SU-DHL-6 (cell line): ENCODE data around the gene PTGER3.

Experiments
- H2AFZ ChIP-seq: fragments of 200-600 bp; sonication (generic); 2 replicates; pipeline ENCODE4 v1.6.1; 2014; ENCODE audit warnings: low read depth, mild to moderate bottlenecking, moderate library complexity, mixed read lengths, antibody characterized with exemption, low read length; ENCODE audit not compliant: severe bottlenecking
- H3F3A ChIP-seq: fragments of 200-600 bp; shearing (Covaris generic); 2 replicates; pipeline ENCODE4 v1.6.0; 2016; ENCODE audit warnings: antibody characterized with exemption, mild to moderate bottlenecking; ENCODE audit not compliant: insufficient read depth
- H3K27ac ChIP-seq: fragments of 200-600 bp; sonication (generic); 2 replicates; pipeline ENCODE4 v1.5.1; 2016; ENCODE audit warnings: low read depth, mild to moderate bottlenecking, low read length, moderate library complexity, mixed read lengths
- H3K27me3 ChIP-seq: fragments of 200-600 bp; sonication (generic), shearing (Covaris generic); 2 replicates; pipeline ENCODE4 v1.6.0; 2014; ENCODE audit warnings: mild to moderate bottlenecking, low read length
- H3K36me3 ChIP-seq: fragments of 200-600 bp; sonication (generic); 2 replicates; pipeline ENCODE4 v1.6.1; 2014; ENCODE audit warnings: mild to moderate bottlenecking, low read length, mixed read lengths
- H3K4me2 ChIP-seq: fragments of 300-600, 200-600 bp; shearing (Covaris generic), sonication (generic); 2 replicates; pipeline ENCODE4 v1.6.0; 2014; ENCODE audit warnings: low read length, low read depth, mild to moderate bottlenecking; ENCODE audit not compliant: poor library complexity, severe bottlenecking
- H3K4me3 ChIP-seq: fragments of 200-600 bp; sonication (generic); 2 replicates; pipeline ENCODE4 v1.5.1; 2014; ENCODE audit warnings: antibody characterized with exemption, low read length, mild to moderate bottlenecking, mixed read lengths; ENCODE audit not compliant: insufficient read depth, poor library complexity, severe bottlenecking
- H3K79me2 ChIP-seq: fragments of 200-600 bp; sonication (generic); 2 replicates; pipeline ENCODE4 v1.6.1; 2014; ENCODE audit warnings: mild to moderate bottlenecking, low read length, moderate library complexity; ENCODE audit not compliant: insufficient read depth
- H3K9ac ChIP-seq: fragments of 200-600 bp; sonication (generic); 2 replicates; pipeline ENCODE4 v1.7.0; 2014; ENCODE audit warnings: mild to moderate bottlenecking, low read length
- H3K9me2 ChIP-seq: fragments of 200-600 bp; sonication (generic); replicated peaks from 2 replicates; pipeline ENCODE4 v1.6.1; 2014; ENCODE audit warnings: low read length; ENCODE audit not compliant: insufficient read depth
- H3K9me3 ChIP-seq: fragments of 200-600 bp; sonication (generic); 2 replicates; pipeline ENCODE4 v1.6.1; 2014; ENCODE audit warnings: low read length, mixed read lengths; ENCODE audit not compliant: insufficient read depth
- H4K20me1 ChIP-seq: fragments of 200-600 bp; sonication (generic); 2 replicates; pipeline ENCODE4 v1.6.1; 2014; ENCODE audit warnings: low read depth, mild to moderate bottlenecking, antibody characterized with exemption, low read length, moderate library complexity, mixed read lengths
- EZH2phosphoT487 ChIP-seq: fragments of 200-600 bp; sonication (generic), shearing (Covaris generic); conservative IDR thresholded peaks from 2 replicates; pipeline ENCODE4 v1.6.1; 2018; ENCODE audit warnings: mild to moderate bottlenecking, antibody characterized with exemption, low read length, moderate library complexity, mixed read lengths
- TF ChIP-seq, protein P1 (sequence below): fragments of 200-600 bp; sonication (generic); IDR thresholded peaks from one replicate; pipeline ENCODE4 v1.5.1; 2017; ENCODE audit warnings: antibody characterized with exemption, mild to moderate bottlenecking, low read length, moderate library complexity; ENCODE audit not compliant: insufficient read depth, poor library complexity, severe bottlenecking

The PTGER3 gene

DNA sequence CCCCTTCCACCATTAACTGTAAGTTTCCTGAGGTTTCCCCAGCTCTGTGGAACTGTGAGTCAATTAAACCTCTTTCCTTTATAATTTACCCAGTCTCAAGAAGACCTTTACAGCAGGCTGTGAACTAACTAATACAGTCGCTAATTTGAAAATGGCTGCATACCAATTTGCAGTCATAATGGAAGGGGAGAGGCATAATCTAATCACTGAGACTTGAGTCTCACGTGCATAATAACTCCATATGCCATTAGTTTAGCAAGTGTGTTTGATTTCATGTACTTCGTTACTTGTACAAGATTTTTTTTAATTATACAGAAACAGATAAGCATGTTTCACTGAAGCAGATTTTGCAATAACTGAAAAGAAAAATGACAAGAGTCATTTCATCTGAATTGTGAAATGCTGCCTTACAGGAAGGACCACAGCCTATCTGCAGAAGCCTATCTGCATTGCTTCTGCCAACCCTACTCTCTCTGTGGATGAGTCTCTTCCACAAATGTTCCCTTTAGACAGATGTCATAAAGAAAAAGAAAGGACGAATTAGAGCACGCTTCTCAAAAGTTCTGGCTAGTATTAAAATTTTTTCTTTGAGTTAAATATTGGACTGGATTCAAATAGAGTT, 99.1 kb downstream of the PTGER3 start:
- Histone ChIP-seq H2AFZ (no peak overlapping the region), H3F3A (no peaks in the 10 kb centered on the region), H3K36me3 (no peaks in the 10 kb centered on the region), H3K27ac (no peak overlapping the region), H3K9me3 (no peaks in the 10 kb centered on the region), H3K79me2 (no peaks in the 10 kb centered on the region), H3K4me2 (no peak overlapping the region), H3K27me3 (no peaks in the 10 kb centered on the region), H3K9me2 (no peaks in the 10 kb centered on the region; the same call in 1 of the 2 replicates), H3K4me3 (no peak overlapping the region), H4K20me1 (no peaks in the 10 kb centered on the region), H3K9ac (no peak overlapping the region)
- no peak for TF ChIP-seq EZH2phosphoT487
- TF ChIP-seq, protein P1, sequence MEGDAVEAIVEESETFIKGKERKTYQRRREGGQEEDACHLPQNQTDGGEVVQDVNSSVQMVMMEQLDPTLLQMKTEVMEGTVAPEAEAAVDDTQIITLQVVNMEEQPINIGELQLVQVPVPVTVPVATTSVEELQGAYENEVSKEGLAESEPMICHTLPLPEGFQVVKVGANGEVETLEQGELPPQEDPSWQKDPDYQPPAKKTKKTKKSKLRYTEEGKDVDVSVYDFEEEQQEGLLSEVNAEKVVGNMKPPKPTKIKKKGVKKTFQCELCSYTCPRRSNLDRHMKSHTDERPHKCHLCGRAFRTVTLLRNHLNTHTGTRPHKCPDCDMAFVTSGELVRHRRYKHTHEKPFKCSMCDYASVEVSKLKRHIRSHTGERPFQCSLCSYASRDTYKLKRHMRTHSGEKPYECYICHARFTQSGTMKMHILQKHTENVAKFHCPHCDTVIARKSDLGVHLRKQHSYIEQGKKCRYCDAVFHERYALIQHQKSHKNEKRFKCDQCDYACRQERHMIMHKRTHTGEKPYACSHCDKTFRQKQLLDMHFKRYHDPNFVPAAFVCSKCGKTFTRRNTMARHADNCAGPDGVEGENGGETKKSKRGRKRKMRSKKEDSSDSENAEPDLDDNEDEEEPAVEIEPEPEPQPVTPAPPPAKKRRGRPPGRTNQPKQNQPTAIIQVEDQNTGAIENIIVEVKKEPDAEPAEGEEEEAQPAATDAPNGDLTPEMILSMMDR, result no peak

DNA sequence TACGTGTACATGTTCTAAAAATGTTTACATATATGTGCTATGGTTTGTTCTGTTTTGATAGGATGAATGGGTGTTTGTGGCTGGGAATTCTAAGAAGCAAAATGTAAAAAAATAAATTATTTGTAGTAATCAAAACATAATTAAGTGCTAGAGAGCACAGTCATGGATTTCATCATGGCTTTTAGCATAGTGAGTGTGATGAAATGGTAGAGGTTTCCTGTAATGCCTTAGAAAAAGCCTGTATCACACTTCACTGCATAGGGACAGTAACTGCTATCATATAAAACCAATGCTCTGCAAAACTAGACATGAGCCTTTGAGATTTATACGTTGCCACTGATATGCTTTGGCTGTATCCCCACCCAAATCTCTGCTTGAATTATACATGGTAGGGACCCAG, 99.8 kb downstream of the PTGER3 start:
- no peaks in the 10 kb centered on the region for H3K27me3 ChIP-seq
- no peaks in the 10 kb centered on the region for H3F3A ChIP-seq
- H3K9ac ChIP-seq, result no peak overlapping the region
- no peaks in the 10 kb centered on the region for H3K79me2 ChIP-seq
- no peak overlapping the region for H3K4me2 ChIP-seq
- TF ChIP-seq, protein P1, result no peak
- no peak for TF ChIP-seq EZH2phosphoT487
- H3K9me3 ChIP-seq, result no peaks in the 10 kb centered on the region
- no peak overlapping the region for H3K27ac ChIP-seq
- H3K4me3 ChIP-seq, result no peak overlapping the region
- no peaks in the 10 kb centered on the region for H4K20me1 ChIP-seq
- H3K36me3 ChIP-seq, result no peaks in the 10 kb centered on the region
- no peak overlapping the region for H2AFZ ChIP-seq
- H3K9me2 ChIP-seq, result no peaks in the 10 kb centered on the region; the same call in 1 of the 2 replicates

DNA sequence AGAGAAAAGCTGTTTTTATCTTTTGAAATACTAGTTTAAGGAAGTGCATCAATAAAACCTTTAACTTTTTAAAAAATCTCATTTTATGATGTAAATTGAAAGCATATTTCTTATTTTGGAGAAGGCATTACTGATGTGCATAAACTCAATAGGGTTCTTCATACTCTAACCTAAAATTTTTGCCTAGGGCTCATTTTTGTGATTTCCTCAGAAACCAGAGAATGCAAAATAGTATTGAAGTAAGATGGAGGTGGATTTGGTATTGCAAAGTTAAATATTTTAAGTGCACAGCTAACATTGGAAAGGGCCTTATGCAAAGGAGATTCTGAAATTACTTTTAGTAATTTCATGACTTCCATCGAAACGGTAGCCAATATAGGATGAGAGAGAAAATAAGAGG, 101.9 kb downstream of the PTGER3 start:
- Histone ChIP-seq H3K27ac (no peak overlapping the region), H3F3A (no peaks in the 10 kb centered on the region), H4K20me1 (no peaks in the 10 kb centered on the region), H2AFZ (no peak overlapping the region), H3K4me3 (no peak overlapping the region), H3K9me3 (no peaks in the 10 kb centered on the region), H3K4me2 (no peak overlapping the region), H3K27me3 (no peaks in the 10 kb centered on the region), H3K9ac (no peak overlapping the region), H3K9me2 (no peaks in the 10 kb centered on the region; the same call in 1 of the 2 replicates), H3K79me2 (no peaks in the 10 kb centered on the region), H3K36me3 (no peaks in the 10 kb centered on the region)
- TF ChIP-seq, protein P1, result no peak
- TF ChIP-seq EZH2phosphoT487, result no peak
